K562 (cell line): ENCODE measurements around the gene HGS. TPM values are rescaled to one million over a fixed set of nuclear protein-coding genes. Genes with fewer than 3 reads are reported as not detected.
A peak's percentile ranks its signal among the peaks of the same experiment; 100 is the strongest.

ENCODE experiments used
- BRCA1 ChIP-seq, 2 experiments: fragments of 450-650 bp in 1 of 2; sonication (generic) in 1 of 2; formaldehyde crosslinking in 1 of 2; IDR thresholded peaks; 2 replicates each; pipeline versions ENCODE4 v1.5.0 to v1.6.1; 2017 to 2020; ENCODE audit warnings: mild to moderate bottlenecking in 1 of 2, missing genetic modification reagents in 1 of 2
- BRD4 ChIP-seq: fragments of 200-600 bp; sonication (generic); IDR thresholded peaks from 2 replicates; pipeline ENCODE4 v1.6.1; 2017; ENCODE audit warnings: inconsistent platforms
- CCNT2 ChIP-seq: IDR thresholded peaks from 2 replicates; pipeline ENCODE4 v1.6.1; 2011; ENCODE audit warnings: borderline replicate concordance, low read depth, mild to moderate bottlenecking, moderate library complexity, mixed read lengths, low read length; ENCODE audit not compliant: insufficient read length; ENCODE audit errors: extremely low read depth
- CEBPG ChIP-seq, 3 experiments: fragments of 200-800 bp in 1 of 3; sonication (Bioruptor generic) in 1 of 3; sonication (generic) in 1 of 3; formaldehyde crosslinking in 1 of 3; IDR thresholded peaks in 2 of 3; conservative IDR thresholded peaks in 1 of 3; 2 replicates each; pipeline versions ENCODE4 v1.6.1 to v1.8.0; 2016 to 2022; ENCODE audit warnings: missing compliant biosample characterization in 2 of 3, missing genetic modification characterization in 2 of 3, mild to moderate bottlenecking in 1 of 3, missing genetic modification reagents in 1 of 3
- CREM ChIP-seq: IDR thresholded peaks from 2 replicates; pipeline ENCODE4 v1.6.1; 2014; ENCODE audit warnings: antibody characterized with exemption, low read depth
- CTBP1 ChIP-seq: fragments of 450-650 bp; IDR thresholded peaks from 2 replicates; pipeline ENCODE4 v1.6.1; 2016; ENCODE audit warnings: borderline replicate concordance
- GATAD2B ChIP-seq: fragments of 450-650 bp; IDR thresholded peaks from 2 replicates; pipeline ENCODE4 v1.6.1; 2017; ENCODE audit warnings: mild to moderate bottlenecking, borderline replicate concordance
- HMGN3 ChIP-seq: IDR thresholded peaks from 2 replicates; pipeline ENCODE4 v1.6.1; 2011; ENCODE audit warnings: borderline replicate concordance, low read depth, mild to moderate bottlenecking, mixed read lengths, low read length; ENCODE audit not compliant: insufficient read length; ENCODE audit errors: extremely low read depth
- MAFK ChIP-seq: IDR thresholded peaks from 2 replicates; pipeline ENCODE4 v1.6.1; 2011; ENCODE audit warnings: low read length, improper control_type of control experiment
- MAX ChIP-seq: sonication (generic); formaldehyde crosslinking; IDR thresholded peaks from 2 replicates; pipeline ENCODE4 v1.9.0; 2022; ENCODE audit warnings: mild to moderate bottlenecking, missing genetic modification reagents
- NEUROD1 ChIP-seq: fragments of 150-350 bp; IDR thresholded peaks from 2 replicates; pipeline ENCODE4 v1.6.1; 2014; ENCODE audit warnings: borderline replicate concordance, low read length, low read depth; ENCODE audit not compliant: partially characterized antibody
- NUFIP1 ChIP-seq: fragments of 450-650 bp; IDR thresholded peaks from 2 replicates; pipeline ENCODE4 v1.6.1; 2018; ENCODE audit not compliant: partially characterized antibody
- PHF8 ChIP-seq: fragments of 200-600 bp; sonication (generic); IDR thresholded peaks from 2 replicates; pipeline ENCODE4 v1.6.1; 2012; ENCODE audit warnings: mixed run types, mild to moderate bottlenecking, inconsistent platforms, low read length, moderate library complexity, borderline replicate concordance
- RCOR1 ChIP-seq, 2 experiments: IDR thresholded peaks; 2 replicates each; pipeline ENCODE4 v1.6.1; 2012; ENCODE audit warnings: low read depth in 2 of 2, low read length in 2 of 2, borderline replicate concordance in 1 of 2, improper control_type of control experiment in 1 of 2
- SAP30 ChIP-seq: fragments of 200-600 bp; sonication (generic); IDR thresholded peaks from 2 replicates; pipeline ENCODE4 v1.6.1; 2012; ENCODE audit warnings: borderline replicate concordance, low read depth, mild to moderate bottlenecking, moderate library complexity, low read length, control low read depth, inconsistent platforms; ENCODE audit not compliant: insufficient read depth, poor library complexity, severe bottlenecking
- SIN3A ChIP-seq, 2 experiments: fragments of 150-350 bp in 1 of 2; IDR thresholded peaks; 2 replicates each; pipeline ENCODE4 v1.6.1; 2011 to 2016; ENCODE audit warnings: borderline replicate concordance in 2 of 2, low read depth in 2 of 2, low read length in 2 of 2, mild to moderate bottlenecking in 2 of 2, moderate library complexity in 2 of 2; ENCODE audit not compliant: control insufficient read depth in 1 of 2
- TCF7 ChIP-seq: sonication (generic); IDR thresholded peaks from 2 replicates; pipeline ENCODE4 v1.6.1; 2016; ENCODE audit warnings: antibody characterized with exemption, borderline replicate concordance
- VEZF1 ChIP-seq: fragments of 200-800 bp; sonication (Bioruptor generic); IDR thresholded peaks from 2 replicates; pipeline ENCODE4 v1.6.1; 2017; ENCODE audit warnings: missing genetic modification characterization, missing compliant biosample characterization
- YY1 ChIP-seq, 3 experiments: IDR thresholded peaks; 2 replicates each; pipeline ENCODE4 v1.6.1; 2011; ENCODE audit warnings: low read length in 2 of 3, mild to moderate bottlenecking in 2 of 3, moderate library complexity in 2 of 3, borderline replicate concordance in 1 of 3, control low read depth in 1 of 3, low read depth in 1 of 3; ENCODE audit not compliant: insufficient read depth in 3 of 3, insufficient replicate concordance in 2 of 3, control insufficient read depth in 1 of 3, insufficient read length in 1 of 3; ENCODE audit errors: extremely low read depth in 1 of 3
- ZBTB26 ChIP-seq: fragments of 450-650 bp; formaldehyde crosslinking; IDR thresholded peaks from 2 replicates; pipeline ENCODE4 v1.4.0; 2022; ENCODE audit warnings: missing genetic modification characterization
- ZFX ChIP-seq: sonication (generic); formaldehyde crosslinking; IDR thresholded peaks from 2 replicates; pipeline ENCODE4 v1.8.0; 2022; ENCODE audit warnings: mild to moderate bottlenecking, missing genetic modification reagents, moderate library complexity
- polyA plus RNA-seq, 8 experiments: library from polyadenylated mRNA; depleted of rRNA in 4 of 8; stranded (reverse) in 5 of 8; unstranded in 3 of 8; fragments of >200 nt; fragmentation: Nextera tagmentation in 2 of 8; fragmentation: Illumina TruSeq in 1 of 8; extraction: Ambion mirVana in 2 of 8; extraction: Trizol in 1 of 8; gene quantifications; 2 replicates each; pipeline versions ENCODE4 v1.2.1 to v1.2.3, GENCODE V29; 2011 to 2014; ENCODE audit warnings: inconsistent platforms in 1 of 8, missing spikeins in 1 of 8
- total RNA-seq, 7 experiments: library from RNA; depleted of rRNA in 6 of 7; stranded (reverse); fragments of >200 nt in 6 of 7; fragmentation: Illumina TruSeq in 2 of 7; extraction: Trizol in 2 of 7; gene quantifications; 2 replicates each; pipeline versions ENCODE4 v1.2.1 to v1.2.3, GENCODE V29; 2011 to 2021; ENCODE audit warnings: low replicate concordance in 1 of 7

Gene HGS
- total and polyA plus RNA-seq, 9 of the 15 experiments (the other 6 are each of a cell fraction or from before 2014, with no cell fraction given): 3.9 to 176 (median 77.1) TPM

- TF ChIP-seq BRCA1 (IDR thresholded peaks at IDR 0.05) (no peak), BRCA1 (CRISPR knock-in tag; IDR thresholded peaks at IDR 0.05) (peak; percentile 41; the same call in 1 of the 2 replicates), SIN3A (IDR thresholded peaks at IDR 0.05; ENCODE audit: borderline replicate concordance in 2 of 2, control insufficient read depth in 1 of 2, low read depth in 2 of 2, low read length in 2 of 2) (peak; percentile 43; a peak in 2 of 4 replicates), SAP30 (peak; percentile 80), RCOR1 (IDR thresholded peaks at IDR 0.05; ENCODE audit: borderline replicate concordance in 1 of 2, low read depth in 2 of 2, low read length in 2 of 2) (peak in 1 of 2 experiments; percentile 80; a peak in 2 of 4 replicates), ZBTB26 (CRISPR knock-in tag) (0 out of 2 replicates have a peak, but pooled peaks have one; percentile 71), BRD4 (0 out of 2 replicates have a peak, but pooled peaks have one; percentile 35), CCNT2 (peak; percentile 90), CTBP1 (peak; percentile 79; the same call in 1 of the 2 replicates), PHF8 (peak; percentile 87; the same call in 1 of the 2 replicates), CREM (peak; percentile 79), NUFIP1 (no peak), YY1 (IDR thresholded peaks at IDR 0.05; ENCODE audit: borderline replicate concordance in 1 of 3, control insufficient read depth in 1 of 3, extremely low read depth in 1 of 3, insufficient read depth in 3 of 3, insufficient read length in 1 of 3, insufficient replicate concordance in 2 of 3, low read depth in 1 of 3, low read length in 2 of 3) (peak in 2 of 3 experiments; percentile 80 to 81), ZFX (peak; percentile 85), HMGN3 (peak; percentile 72), MAFK (peak; percentile 45; the same call in 1 of the 2 replicates), VEZF1 (CRISPR knock-in tag) (peak; percentile 76), GATAD2B (peak; percentile 97; the same call in 1 of the 2 replicates), MAX (peak; percentile 6; the same call in 1 of the 2 replicates), TCF7 (no peak; the same call in 1 of the 2 replicates), CEBPG (CRISPR knock-in tag; IDR thresholded peaks at IDR 0.05) (no peak; the same call in 1 of the 2 replicates), CEBPG (tag; conservative IDR thresholded peaks at IDR 0.05 in 1 of 2, IDR thresholded peaks at IDR 0.05 in 1 of 2) (no peak), NEUROD1 (peak; percentile 63)
These were observed 47.1 kb upstream of the HGS start, which contains the start of the genes NPLOC4 and TSPAN10 (continued) for GRCh38 chr17:81636505-81637288.
